K562 (cell line): ENCODE results near the gene EPHB4. TPM values are rescaled to one million over a fixed set of nuclear protein-coding genes. Genes with fewer than 3 reads are reported as not detected.

Experiments used
- ADNP ChIP-seq: fragments of 200-800 bp; sonication (Bioruptor generic); IDR thresholded peaks from 2 replicates; pipeline ENCODE4 v1.6.1; 2016; ENCODE audit warnings: missing genetic modification characterization, missing compliant biosample characterization
- GTF2F1 ChIP-seq: IDR thresholded peaks from 2 replicates; pipeline ENCODE4 v1.6.1; 2011; ENCODE audit warnings: low read depth, low read length, improper control_type of control experiment
- JUND ChIP-seq, 2 experiments: IDR thresholded peaks; 2 replicates in 1 of 2; 3 replicates in 1 of 2; pipeline ENCODE4 v1.6.1; 2011; ENCODE audit warnings: borderline replicate concordance in 2 of 2, low read depth in 2 of 2, low read length in 2 of 2, improper control_type of control experiment in 1 of 2, missing biosample characterization in 1 of 2, missing genetic modification characterization in 1 of 2, missing genetic modification reagents in 1 of 2
- MAFG ChIP-seq: fragments of 450-650 bp; conservative IDR thresholded peaks from 2 replicates; pipeline ENCODE4 v1.6.1; 2016; ENCODE audit warnings: missing genetic modification characterization, missing compliant biosample characterization
- MCM7 ChIP-seq, 2 experiments: fragments of 450-650 bp; IDR thresholded peaks; 2 replicates each; pipeline ENCODE4 v1.6.1; 2016 to 2018
- MTA3 ChIP-seq: fragments of 450-650 bp; formaldehyde crosslinking; IDR thresholded peaks from 2 replicates; pipeline ENCODE4 v1.6.1; 2017; ENCODE audit warnings: mild to moderate bottlenecking, borderline replicate concordance
- NBN ChIP-seq: fragments of 450-650 bp; IDR thresholded peaks from 2 replicates; pipeline ENCODE4 v1.6.1; 2016; ENCODE audit warnings: low read depth, mild to moderate bottlenecking
- ZNF778 ChIP-seq: fragments of 450-650 bp; formaldehyde crosslinking; IDR thresholded peaks from 2 replicates; pipeline ENCODE4 v1.4.0; 2020; ENCODE audit warnings: mild to moderate bottlenecking, moderate library complexity
- ZNF780A ChIP-seq: fragments of 250-450 bp; sonication (Bioruptor Pico); IDR thresholded peaks from 2 replicates; pipeline ENCODE4 v1.5.0; 2021; ENCODE audit warnings: mild to moderate bottlenecking
- polyA plus RNA-seq, 8 experiments: library from polyadenylated mRNA; depleted of rRNA in 4 of 8; stranded (reverse) in 5 of 8; unstranded in 3 of 8; fragments of >200 nt; fragmentation: Nextera tagmentation in 2 of 8; fragmentation: Illumina TruSeq in 1 of 8; extraction: Ambion mirVana in 2 of 8; extraction: Trizol in 1 of 8; gene quantifications; 2 replicates each; pipeline versions ENCODE4 v1.2.1 to v1.2.3, GENCODE V29; 2011 to 2014; ENCODE audit warnings: inconsistent platforms in 1 of 8, missing spikeins in 1 of 8
- total RNA-seq, 7 experiments: library from RNA; depleted of rRNA in 6 of 7; stranded (reverse); fragments of >200 nt in 6 of 7; fragmentation: Illumina TruSeq in 2 of 7; extraction: Trizol in 2 of 7; gene quantifications; 2 replicates each; pipeline versions ENCODE4 v1.2.1 to v1.2.3, GENCODE V29; 2011 to 2021; ENCODE audit warnings: low replicate concordance in 1 of 7
- TF ChIP-seq, protein P1 (sequence below): fragments of 200-600 bp; sonication (generic); IDR thresholded peaks from one replicate; pipeline ENCODE4 v1.6.1; 2012; ENCODE audit warnings: mild to moderate bottlenecking, low read depth, low read length, inconsistent platforms

Gene EPHB4
- total and polyA plus RNA-seq, 9 of the 15 experiments (the other 6 are each of a cell fraction or from before 2014, with no cell fraction given), result 1.2 to 82.1 (median 37.9) TPM

DNA sequence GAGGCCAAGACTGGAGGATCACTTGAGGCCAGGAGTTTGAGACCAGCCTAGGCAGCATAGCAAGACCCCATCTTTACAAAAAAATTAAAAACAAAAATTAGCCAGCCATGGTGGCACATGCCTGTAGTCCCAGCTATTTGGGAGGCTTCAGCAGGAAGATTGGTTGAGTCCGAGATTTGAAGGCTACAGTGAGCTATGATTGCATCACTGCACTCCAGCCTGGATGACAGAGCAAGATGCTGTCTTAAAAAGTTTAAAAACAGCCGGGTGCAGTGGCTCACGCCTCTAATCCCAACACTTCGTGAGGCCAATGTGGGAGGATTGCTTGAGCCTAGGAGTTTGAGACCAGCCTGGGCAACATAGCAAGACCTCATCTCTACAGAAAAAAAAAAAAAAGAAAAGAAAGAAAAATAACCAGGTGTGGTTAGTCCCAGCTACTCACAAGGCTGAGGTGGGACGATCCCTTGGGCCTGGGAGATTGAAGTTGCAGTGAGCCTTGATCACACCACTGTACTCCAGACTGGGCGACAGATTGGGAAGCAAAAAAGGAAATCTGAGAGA is 49.2 kb downstream of the EPHB4 start (continued):
- no peak for TF ChIP-seq GTF2F1
- TF ChIP-seq, protein P1, sequence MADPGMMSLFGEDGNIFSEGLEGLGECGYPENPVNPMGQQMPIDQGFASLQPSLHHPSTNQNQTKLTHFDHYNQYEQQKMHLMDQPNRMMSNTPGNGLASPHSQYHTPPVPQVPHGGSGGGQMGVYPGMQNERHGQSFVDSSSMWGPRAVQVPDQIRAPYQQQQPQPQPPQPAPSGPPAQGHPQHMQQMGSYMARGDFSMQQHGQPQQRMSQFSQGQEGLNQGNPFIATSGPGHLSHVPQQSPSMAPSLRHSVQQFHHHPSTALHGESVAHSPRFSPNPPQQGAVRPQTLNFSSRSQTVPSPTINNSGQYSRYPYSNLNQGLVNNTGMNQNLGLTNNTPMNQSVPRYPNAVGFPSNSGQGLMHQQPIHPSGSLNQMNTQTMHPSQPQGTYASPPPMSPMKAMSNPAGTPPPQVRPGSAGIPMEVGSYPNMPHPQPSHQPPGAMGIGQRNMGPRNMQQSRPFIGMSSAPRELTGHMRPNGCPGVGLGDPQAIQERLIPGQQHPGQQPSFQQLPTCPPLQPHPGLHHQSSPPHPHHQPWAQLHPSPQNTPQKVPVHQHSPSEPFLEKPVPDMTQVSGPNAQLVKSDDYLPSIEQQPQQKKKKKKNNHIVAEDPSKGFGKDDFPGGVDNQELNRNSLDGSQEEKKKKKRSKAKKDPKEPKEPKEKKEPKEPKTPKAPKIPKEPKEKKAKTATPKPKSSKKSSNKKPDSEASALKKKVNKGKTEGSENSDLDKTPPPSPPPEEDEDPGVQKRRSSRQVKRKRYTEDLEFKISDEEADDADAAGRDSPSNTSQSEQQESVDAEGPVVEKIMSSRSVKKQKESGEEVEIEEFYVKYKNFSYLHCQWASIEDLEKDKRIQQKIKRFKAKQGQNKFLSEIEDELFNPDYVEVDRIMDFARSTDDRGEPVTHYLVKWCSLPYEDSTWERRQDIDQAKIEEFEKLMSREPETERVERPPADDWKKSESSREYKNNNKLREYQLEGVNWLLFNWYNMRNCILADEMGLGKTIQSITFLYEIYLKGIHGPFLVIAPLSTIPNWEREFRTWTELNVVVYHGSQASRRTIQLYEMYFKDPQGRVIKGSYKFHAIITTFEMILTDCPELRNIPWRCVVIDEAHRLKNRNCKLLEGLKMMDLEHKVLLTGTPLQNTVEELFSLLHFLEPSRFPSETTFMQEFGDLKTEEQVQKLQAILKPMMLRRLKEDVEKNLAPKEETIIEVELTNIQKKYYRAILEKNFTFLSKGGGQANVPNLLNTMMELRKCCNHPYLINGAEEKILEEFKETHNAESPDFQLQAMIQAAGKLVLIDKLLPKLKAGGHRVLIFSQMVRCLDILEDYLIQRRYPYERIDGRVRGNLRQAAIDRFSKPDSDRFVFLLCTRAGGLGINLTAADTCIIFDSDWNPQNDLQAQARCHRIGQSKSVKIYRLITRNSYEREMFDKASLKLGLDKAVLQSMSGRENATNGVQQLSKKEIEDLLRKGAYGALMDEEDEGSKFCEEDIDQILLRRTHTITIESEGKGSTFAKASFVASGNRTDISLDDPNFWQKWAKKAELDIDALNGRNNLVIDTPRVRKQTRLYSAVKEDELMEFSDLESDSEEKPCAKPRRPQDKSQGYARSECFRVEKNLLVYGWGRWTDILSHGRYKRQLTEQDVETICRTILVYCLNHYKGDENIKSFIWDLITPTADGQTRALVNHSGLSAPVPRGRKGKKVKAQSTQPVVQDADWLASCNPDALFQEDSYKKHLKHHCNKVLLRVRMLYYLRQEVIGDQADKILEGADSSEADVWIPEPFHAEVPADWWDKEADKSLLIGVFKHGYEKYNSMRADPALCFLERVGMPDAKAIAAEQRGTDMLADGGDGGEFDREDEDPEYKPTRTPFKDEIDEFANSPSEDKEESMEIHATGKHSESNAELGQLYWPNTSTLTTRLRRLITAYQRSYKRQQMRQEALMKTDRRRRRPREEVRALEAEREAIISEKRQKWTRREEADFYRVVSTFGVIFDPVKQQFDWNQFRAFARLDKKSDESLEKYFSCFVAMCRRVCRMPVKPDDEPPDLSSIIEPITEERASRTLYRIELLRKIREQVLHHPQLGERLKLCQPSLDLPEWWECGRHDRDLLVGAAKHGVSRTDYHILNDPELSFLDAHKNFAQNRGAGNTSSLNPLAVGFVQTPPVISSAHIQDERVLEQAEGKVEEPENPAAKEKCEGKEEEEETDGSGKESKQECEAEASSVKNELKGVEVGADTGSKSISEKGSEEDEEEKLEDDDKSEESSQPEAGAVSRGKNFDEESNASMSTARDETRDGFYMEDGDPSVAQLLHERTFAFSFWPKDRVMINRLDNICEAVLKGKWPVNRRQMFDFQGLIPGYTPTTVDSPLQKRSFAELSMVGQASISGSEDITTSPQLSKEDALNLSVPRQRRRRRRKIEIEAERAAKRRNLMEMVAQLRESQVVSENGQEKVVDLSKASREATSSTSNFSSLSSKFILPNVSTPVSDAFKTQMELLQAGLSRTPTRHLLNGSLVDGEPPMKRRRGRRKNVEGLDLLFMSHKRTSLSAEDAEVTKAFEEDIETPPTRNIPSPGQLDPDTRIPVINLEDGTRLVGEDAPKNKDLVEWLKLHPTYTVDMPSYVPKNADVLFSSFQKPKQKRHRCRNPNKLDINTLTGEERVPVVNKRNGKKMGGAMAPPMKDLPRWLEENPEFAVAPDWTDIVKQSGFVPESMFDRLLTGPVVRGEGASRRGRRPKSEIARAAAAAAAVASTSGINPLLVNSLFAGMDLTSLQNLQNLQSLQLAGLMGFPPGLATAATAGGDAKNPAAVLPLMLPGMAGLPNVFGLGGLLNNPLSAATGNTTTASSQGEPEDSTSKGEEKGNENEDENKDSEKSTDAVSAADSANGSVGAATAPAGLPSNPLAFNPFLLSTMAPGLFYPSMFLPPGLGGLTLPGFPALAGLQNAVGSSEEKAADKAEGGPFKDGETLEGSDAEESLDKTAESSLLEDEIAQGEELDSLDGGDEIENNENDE, result no peak
- TF ChIP-seq ADNP (tag), result no peak
- TF ChIP-seq NBN, result 0 out of 2 replicates have a peak, but pooled peaks have one; percentile 56
- peak; percentile 62 for TF ChIP-seq MAFG (tag)
- 0 out of 2 replicates have a peak, but pooled peaks have one; percentile 22 for TF ChIP-seq MTA3
- no peak for TF ChIP-seq MCM7 (IDR thresholded peaks at IDR 0.05)
- TF ChIP-seq ZNF780A (CRISPR knock-in tag), result no peak
- no peak for TF ChIP-seq ZNF778
- TF ChIP-seq JUND (IDR thresholded peaks at IDR 0.05; ENCODE audit: borderline replicate concordance, low read depth, low read length), result peak; percentile 50; the same call in 1 of the 2 replicates
- 0 out of 3 replicates have a peak, but pooled peaks have one; percentile 18 for TF ChIP-seq JUND (tag; IDR thresholded peaks at IDR 0.05; ENCODE audit: borderline replicate concordance, low read depth, low read length)
